Left colon (tissue), 2 donors: ENCODE results near the gene DLST. TPM values are rescaled to one million over a fixed set of nuclear protein-coding genes. Genes with fewer than 3 reads are reported as not detected.

Source experiments
- ATAC-seq: fragments of 200-7000 bp; cut with Tn5 transposase; one replicate; pipeline ENCODE4 v1.9.1; 2020; ENCODE audit warnings: mild to moderate bottlenecking, moderate library complexity
- DNase-seq, 2 donors: peaks; one replicate each; pipeline ENCODE4 v3.0.0-alpha.2; 2020
- intact Hi-C, 2 donors: fragments of 100-400 bp; cut with DNase I in 1 of 2; cut with micrococcal nuclease in 1 of 2; formaldehyde crosslinking; loops; one replicate each; pipeline versions ENCODE4 v1.11.2 to v1.14.0; 2022; cut with DNase I, micrococcal nuclease
- total RNA-seq, 2 donors: library from RNA; stranded (reverse); fragmentation: NEBNext Ultra II Directional; extraction: Animal tissue kit (Norgen Biotek cat#: 25700); gene quantifications; one replicate each; pipeline ENCODE4 v1.2.1, GENCODE V29; 2021
- donor health status: DM: no; HTN: no; CAD: no.
- donor health status: DM: yes; HTN: yes; CAD: no.

The DLST gene
- total RNA-seq, 2 donors from 2014 or later, result 139 to 142 TPM

- DNase-seq (no peak), ATAC-seq (no peak)
- intact Hi-C loops, result no loop called here
Observed at GRCh38 chr14:74858022-74858421, 23.7 kb upstream of the DLST start.

GRCh38 chr14:74859757-74860552 is 21.8 kb upstream of the DLST start:
- DNase-seq (no peak), ATAC-seq (no peak)
- intact Hi-C loops, result loop anchor here (5.0 kb wide), 1 partner anchor 47 kb away; no protein-coding TSS in a partner anchor

- intact Hi-C loops, result loop anchor here (5.0 kb wide), 1 partner anchor 46 kb away; no protein-coding TSS in a partner anchor
- ATAC-seq (peak; percentile 91), DNase-seq (peak; percentile 78 to 97)
Observed at GRCh38 chr14:74860899-74861733, 20.6 kb upstream of the DLST start.

DNA sequence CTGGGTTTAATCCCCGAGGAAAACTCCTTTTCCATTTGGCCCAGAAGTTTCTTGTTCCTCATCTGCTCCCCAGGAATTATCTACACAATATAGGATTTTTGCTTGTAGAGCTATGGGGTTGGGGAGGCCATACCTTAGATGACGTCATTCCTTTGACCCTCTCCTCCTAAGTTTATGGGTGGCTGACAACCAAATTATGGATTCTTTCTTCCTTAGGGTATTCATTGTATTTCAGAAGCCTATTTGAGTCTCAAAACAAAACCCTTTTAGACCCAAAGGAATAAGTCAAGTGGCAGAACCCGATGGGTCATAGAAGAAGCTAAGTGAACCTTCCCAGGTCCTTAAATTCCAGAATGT is 20.0 kb upstream of the DLST start:
- intact Hi-C loops, result loop anchor here (5.0 kb wide), 1 partner anchor 46 kb away; no protein-coding TSS in a partner anchor
- DNase-seq, result no peak
- no peak for ATAC-seq

DNA sequence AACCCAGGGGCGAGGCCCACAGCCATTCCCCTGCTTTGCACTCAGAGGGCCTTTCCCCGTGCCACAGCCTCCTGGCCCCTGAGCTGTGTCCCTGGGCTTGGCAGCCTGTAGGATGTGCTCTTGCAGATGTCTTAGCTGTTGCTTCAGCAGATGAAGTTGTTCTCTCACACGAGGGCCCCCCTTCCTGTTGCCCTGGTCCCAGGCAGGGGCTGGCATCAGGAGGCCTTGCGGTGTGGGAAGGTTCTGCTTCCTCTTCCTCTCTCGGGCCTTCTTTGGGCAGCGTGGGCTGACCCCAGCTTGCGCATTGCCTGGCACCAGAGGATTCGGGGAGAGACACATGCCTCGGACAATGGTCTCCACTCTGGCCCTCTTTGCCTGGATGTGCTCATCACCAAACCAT is 18.4 kb upstream of the DLST start:
- intact Hi-C loops, result loop anchor here (5.0 kb wide), 1 partner anchor 44 kb away; no protein-coding TSS in a partner anchor
- ATAC-seq, result no peak
- no peak for DNase-seq

GRCh38 chr14:74864198-74864597 is 17.5 kb upstream of the DLST start:
- ATAC-seq, result no peak
- DNase-seq, result no peak
- intact Hi-C loops, result loop anchor here (5.0 kb wide), 1 partner anchor 43 kb away; no protein-coding TSS in a partner anchor

DNA sequence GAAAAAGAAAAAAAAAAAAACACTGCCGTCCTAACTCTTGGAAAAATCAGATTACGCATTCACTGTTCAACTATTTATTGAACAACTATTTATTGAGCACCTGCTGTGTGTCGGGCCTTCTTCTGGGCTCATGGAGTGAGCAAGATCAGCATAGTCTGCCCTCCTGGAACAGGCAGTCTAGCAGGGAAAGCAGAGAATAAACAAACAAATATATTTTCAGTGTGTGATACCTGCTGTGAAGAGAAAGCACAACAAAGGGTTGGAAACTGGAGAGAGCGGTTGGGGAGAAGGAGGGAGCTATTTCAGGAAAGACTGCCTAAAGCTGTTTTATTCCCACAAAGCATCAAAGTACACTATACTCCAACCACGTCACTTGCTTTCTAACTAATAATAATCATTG is 16.6 kb upstream of the DLST start:
- DNase-seq (no peak), ATAC-seq (no peak)
- intact Hi-C loops, result no loop called here

DNA sequence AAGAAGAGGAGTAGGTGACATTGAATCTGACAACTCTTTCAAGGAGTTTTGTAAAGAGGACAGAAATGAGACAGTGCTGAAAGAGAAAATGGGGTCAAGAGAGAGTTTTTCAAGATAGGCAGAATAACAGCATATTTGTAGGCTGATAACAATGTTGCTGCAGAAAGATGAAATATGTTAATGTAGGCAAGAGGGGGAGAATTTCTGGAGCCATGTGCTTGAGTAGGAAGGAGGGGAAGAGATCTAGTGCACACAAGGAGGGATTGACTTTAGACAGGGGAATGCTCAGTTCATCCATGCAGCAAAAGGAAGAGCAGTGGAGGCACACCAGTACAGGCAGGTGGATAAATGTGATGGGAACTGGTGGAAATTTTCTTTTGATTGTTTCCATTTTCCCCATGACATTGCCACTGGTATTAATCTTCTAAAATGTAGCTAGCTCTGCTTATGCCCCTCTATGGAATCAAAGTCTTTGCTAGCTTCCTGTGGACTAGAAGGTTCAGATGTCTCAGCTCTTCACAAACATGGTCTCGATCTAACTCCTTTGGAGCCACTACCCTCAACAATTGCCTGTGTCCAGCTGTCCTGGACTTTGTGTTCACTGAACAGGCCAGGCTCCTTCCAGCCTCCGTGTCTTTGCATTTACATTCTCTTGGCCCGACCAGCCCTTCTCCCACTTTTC is 14.9 kb upstream of the DLST start:
- intact Hi-C loops, result no loop called here
- no peak for DNase-seq
- ATAC-seq, result no peak

DNA sequence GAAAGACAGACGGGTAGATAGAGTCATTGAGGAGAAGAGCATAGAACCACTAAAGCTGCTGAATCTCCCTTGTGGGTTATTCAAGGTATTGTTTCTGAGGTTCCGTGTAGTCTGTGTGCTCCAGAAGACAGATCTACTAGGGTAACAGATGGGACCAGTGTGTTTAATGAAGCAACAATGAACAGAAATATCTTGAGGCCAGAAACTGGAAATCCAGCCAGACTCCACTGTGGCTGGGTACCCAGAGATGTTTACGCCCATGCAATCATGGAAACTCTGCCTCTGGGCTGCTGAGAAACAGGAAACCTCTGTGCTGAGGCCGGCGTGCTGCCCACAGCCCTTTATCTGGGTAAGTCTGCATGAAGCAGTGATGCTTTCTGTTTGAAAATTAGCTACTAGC is 14.0 kb upstream of the DLST start:
- intact Hi-C loops, result no loop called here
- no peak for ATAC-seq
- DNase-seq, result no peak

DNA sequence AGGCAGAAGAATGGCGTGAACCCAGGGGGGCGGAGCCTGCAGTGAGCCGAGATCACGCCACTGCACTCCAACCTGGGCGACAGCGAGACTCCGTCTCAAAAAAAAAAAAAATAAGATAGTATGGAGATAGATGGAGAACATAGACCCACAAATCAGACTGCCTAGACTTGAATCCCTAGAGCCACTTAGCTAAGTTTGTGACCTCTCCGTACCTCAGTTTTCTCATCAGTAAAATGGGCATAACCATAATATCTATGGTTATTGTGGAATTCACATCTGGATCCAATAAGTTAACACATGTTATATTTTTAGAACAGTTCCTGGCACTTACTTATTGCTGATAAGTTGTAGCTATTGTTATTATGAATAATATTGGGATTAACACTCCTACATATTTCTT is 13.0 kb upstream of the DLST start:
- ATAC-seq, result no peak
- DNase-seq, result no peak
- intact Hi-C loops, result no loop called here

GRCh38 chr14:74871819-74872218 is 9.9 kb upstream of the DLST start:
- DNase-seq, result no peak
- intact Hi-C loops, result no loop called here
- ATAC-seq, result no peak

- DNase-seq (no peak), ATAC-seq (no peak)
- intact Hi-C loops, result no loop called here
Observed at GRCh38 chr14:74875204-74875603, 6.5 kb upstream of the DLST start.

DNA sequence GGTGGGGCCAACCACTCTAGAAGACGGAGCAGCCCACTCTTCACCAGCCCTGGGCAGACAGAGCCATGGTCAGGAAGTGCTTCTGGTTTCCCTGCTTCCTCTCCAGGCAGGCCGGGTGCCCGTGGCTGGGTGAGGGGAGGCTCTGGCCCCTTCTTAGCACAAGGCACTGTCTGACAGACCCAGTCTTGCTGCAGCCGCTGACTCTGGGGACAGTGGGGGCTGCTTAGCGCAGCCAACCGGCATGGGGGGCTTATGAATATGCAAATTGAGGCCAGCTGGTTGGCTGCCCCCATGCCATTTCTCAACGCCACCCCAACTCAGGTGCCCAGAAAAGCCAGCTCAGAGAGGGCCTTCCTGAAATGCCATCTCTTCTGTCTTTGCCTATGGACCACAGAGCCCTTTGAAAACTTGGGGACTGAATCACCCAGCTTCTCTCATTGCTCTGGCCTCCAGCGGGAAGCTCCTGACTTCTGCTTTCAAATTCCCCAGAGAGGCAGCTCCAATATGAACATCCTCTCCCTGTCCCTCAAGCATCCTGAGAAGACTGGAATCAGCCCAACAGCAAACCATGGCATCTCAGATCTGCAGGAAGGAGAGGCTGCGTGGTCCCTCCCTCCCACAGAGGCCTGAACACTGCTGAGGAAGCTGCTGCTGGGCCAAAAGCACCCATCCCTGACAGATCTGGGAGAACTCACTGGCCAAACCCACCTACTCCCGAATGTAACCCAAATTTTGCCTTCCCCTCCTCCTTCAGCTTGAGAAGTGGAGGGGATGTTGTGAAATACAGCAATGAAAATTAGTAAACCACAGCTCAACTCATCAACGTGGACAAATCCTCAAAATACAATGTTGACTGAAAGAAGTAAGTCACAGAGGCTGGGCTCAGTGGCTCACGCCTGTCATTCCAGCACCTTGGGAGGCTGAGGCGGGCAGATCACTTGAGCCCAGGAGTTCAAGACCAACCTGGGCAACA is 5.5 kb upstream of the DLST start, which contains the start of gene PROX2:
PROX2 (minus strand) TSS at position 205 of the 973 bp plus-strand sequence. CDS start 12,311 bp downstream, outside the sequence.
- DNase-seq, result no peak
- no peak for ATAC-seq
- intact Hi-C loops, result no loop called here

DNA sequence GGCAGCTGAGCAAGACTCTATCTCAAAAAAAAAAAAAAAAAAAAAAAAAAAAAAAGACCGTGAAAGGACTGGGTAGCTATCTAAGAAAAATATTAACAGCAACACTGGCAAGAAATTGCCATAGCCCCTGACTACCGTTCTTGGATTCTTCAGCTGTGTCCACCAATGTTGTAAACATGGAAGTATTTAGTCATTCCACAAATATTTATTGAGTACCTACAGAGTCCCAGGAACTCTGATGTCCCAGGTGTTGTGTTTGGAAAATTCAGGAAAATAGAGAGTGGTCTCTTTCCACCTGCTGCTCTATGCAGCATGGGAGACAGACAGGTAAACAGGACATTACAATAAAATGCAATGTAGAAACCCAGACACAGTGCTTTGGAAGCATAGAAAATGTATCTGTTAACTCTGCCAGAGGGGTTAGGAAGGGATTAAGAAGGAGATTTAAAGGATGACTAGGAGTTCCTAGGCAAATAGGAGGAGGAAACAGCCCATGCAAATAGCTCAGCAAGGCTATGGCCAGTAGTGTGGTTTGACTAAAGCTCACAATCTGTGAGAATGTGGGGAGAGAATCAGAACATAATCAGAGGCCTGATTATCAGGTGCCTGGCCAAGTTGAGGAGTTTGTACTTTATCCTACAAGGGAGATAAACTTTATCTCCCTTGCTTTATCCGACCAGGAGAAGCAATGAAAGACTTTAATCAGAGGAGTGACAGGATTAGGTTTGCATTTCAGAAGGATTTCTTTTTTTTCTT is 2.1 kb upstream of the DLST start:
- intact Hi-C loops, result no loop called here
- DNase-seq, result no peak
- ATAC-seq, result no peak

- intact Hi-C loops, result no loop called here
Observed at GRCh38 chr14:74882103-74882920, 596 bp downstream of the DLST start.

DNA sequence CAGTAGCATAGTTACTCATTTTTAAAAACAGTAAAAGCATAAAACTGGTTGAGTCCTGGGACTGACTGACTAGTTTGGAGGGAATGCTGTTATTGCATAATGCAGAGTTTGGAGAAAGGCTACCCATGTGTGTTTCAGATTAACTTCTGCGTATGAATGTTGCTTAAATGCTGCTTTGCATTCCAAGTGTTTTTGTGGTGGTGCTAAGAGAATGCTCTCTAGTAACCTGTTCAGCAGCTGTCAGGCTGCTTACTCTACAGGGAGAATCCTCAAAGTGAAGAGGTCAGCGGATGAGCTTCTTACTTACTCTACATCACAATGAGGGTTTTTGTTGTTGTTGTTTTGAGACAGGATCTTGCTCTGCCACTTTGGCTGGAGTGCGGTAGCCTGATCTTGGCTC is 4.3 kb downstream of the DLST start:
- intact Hi-C loops, result no loop called here
- DNase-seq, result no peak
- no peak for ATAC-seq

More at GRCh38 chr14:74882103-74882920, 596 bp downstream of the DLST start:
- ATAC-seq (peak; percentile 68), DNase-seq (peak; percentile 49 to 76)
